Breast epithelium (tissue), 3 donors: ENCODE measurements around the gene CDK5R1.

ENCODE experiments used
- POLR2A ChIP-seq: fragments of 450-650 bp; IDR thresholded peaks from one replicate; pipeline ENCODE4 v1.6.1; 2016; ENCODE audit warnings: antibody characterized with exemption, mild to moderate bottlenecking, moderate library complexity
- POLR2AphosphoS5 ChIP-seq, 3 donors: sonication (generic); formaldehyde crosslinking; IDR thresholded peaks; one replicate each; pipeline ENCODE4 v1.6.1; 2017; ENCODE audit warnings: antibody characterized with exemption in 3 of 3
- TF ChIP-seq, protein P1 (sequence below), 3 donors: fragments of 450-650 bp; IDR thresholded peaks; one replicate each; pipeline ENCODE4 v1.5.1; 2016 to 2017; ENCODE audit warnings: antibody characterized with exemption in 3 of 3, mild to moderate bottlenecking in 3 of 3, moderate library complexity in 3 of 3

DNA sequence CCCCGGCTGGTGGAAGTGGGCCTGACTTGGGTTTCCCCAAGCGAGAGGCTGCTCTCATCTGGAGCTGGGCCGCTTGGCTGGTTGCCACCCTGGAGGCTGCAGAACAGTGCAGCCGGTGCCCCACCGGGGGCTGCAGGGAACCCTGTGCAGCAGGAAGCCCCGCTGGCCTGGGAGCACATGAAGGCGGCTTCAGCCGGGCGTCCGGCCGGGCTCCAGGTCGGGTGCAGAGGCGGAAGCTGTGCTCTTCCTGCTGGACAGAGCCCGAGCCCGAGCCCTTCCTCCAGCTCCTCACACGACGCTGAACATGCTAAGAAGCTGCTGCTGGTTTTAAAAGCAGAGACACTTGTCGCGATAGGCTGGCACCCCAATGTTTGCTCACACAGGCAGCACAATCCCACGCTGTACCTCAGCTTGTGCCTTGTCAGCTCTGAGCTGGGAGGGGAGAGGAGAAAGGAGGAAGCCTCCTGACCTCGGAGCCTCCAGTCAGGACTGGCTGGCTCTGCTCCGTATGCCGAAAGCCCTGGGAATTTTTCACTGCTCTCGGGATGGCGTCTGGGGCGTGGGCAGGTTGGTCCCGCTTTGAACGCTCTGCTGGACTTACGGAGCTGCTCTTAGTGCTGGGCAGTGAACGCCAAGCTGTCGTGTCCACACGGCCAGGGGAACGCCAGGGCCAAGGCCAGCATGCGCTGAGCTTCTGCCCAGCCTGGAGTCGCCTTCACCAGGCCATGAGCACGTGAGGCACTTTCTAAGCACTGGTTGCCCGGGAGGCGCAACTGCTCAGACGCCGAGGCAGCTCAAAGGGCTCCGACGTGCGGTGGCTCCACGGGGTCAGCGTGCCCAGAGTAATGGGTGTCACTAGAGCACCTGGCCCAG is 8.8 kb downstream of the CDK5R1 start:
- TF ChIP-seq, protein P1, sequence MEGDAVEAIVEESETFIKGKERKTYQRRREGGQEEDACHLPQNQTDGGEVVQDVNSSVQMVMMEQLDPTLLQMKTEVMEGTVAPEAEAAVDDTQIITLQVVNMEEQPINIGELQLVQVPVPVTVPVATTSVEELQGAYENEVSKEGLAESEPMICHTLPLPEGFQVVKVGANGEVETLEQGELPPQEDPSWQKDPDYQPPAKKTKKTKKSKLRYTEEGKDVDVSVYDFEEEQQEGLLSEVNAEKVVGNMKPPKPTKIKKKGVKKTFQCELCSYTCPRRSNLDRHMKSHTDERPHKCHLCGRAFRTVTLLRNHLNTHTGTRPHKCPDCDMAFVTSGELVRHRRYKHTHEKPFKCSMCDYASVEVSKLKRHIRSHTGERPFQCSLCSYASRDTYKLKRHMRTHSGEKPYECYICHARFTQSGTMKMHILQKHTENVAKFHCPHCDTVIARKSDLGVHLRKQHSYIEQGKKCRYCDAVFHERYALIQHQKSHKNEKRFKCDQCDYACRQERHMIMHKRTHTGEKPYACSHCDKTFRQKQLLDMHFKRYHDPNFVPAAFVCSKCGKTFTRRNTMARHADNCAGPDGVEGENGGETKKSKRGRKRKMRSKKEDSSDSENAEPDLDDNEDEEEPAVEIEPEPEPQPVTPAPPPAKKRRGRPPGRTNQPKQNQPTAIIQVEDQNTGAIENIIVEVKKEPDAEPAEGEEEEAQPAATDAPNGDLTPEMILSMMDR (IDR thresholded peaks at IDR 0.05): no peak
- TF ChIP-seq POLR2A: no peak
- TF ChIP-seq POLR2AphosphoS5 (IDR thresholded peaks at IDR 0.05): no peak
